ENCODE data around the gene TCF12.
"Not testable (repeated sequence)": the region's sequence is repeated elsewhere in the genome, so short reads cannot be mapped to it uniquely, and the experiment has no call there.

The TCF12 gene

DNA sequence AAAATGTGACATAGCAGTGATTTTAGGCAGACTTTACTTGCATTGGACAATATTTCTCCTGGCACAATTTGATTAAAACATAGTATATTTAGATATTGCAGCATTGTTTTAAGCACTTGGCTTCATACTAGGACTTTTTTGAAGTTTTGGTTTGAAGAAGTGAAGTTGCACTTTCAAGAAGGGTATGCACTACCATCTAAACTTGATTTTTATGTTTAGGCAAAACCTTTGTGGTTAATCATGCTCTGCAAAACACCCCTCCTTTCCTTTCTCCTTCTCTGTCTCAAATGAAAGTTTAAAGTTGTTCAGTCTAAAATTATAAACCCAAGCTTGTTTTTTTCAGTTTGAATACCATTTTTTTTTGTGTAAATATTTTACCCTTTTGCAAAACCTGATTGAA, 173.8 kb downstream of the TCF12 start:
- no peaks in the 10 kb centered on the region for H3K4me1 ChIP-seq (ENCODE audit: control insufficient read depth, insufficient read depth, low read length)
- H3K27me3 ChIP-seq (ENCODE audit: control insufficient read depth, insufficient read depth, low read length, poor library complexity, severe bottlenecking) = no peaks in the 10 kb centered on the region
- peaks cover 3% of the 10 kb centered on the region for H3K36me3 ChIP-seq (ENCODE audit: control insufficient read depth, insufficient read depth, low read length)
- H3K27ac ChIP-seq (ENCODE audit: insufficient read depth, low read depth, low read length, poor library complexity, severe bottlenecking) = no peak overlapping the region
- no peaks in the 10 kb centered on the region for H3K9me3 ChIP-seq (ENCODE audit: control insufficient read depth, low read length)
- no peak overlapping the region for H3K4me3 ChIP-seq (ENCODE audit: insufficient read depth, low read depth, low read length)

DNA sequence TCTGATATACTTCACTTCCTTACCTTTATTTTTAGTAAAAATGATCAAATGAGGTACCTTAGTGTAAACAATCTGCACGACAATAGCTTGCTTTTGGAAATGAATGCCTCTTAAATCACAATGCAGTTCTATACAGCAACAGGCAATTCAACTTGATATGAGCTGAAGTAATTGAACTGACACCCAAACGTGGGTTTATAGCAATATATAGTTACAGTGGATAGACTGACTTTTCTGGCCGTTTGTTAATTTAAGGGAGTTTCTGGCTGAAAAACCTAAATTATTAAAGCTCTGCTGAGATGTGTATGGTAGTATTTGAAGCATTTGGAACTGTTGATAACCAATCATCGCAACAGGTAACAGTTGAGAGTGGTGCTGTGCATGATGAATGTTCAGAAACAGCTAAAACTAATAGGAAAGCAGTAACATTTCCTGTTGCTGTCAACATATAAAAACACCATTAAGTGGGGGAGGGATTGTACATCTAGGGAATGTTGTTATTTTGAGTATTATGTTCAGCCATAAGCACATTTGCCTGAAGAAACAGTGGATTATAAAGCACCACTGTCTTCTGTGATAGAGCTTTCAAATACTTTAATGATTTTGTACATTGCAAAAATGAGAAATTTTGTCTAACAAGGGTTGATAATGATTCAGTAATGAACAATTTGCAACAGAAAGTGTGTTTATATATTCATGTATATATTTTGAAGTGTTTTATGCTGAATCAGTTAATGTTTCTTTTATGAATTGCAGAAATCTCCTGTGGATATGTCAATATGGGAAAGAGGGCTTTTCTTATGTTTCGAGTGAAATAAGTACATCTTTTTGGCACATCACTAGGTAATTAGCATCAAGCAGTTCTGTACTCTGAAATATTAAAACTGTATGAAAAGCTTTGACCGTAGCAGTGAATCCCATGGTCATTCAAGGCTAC, 176.1 kb downstream of the TCF12 start:
- Histone ChIP-seq H3K27ac (ENCODE audit: insufficient read depth, low read depth, low read length, poor library complexity, severe bottlenecking) (no peak overlapping the region), H3K27me3 (ENCODE audit: control insufficient read depth, insufficient read depth, low read length, poor library complexity, severe bottlenecking) (no peaks in the 10 kb centered on the region), H3K4me1 (ENCODE audit: control insufficient read depth, insufficient read depth, low read length) (peaks cover 4% of the 10 kb centered on the region), H3K36me3 (ENCODE audit: control insufficient read depth, insufficient read depth, low read length) (peaks cover 3% of the 10 kb centered on the region), H3K4me3 (ENCODE audit: insufficient read depth, low read depth, low read length) (no peak overlapping the region), H3K9me3 (ENCODE audit: control insufficient read depth, low read length) (no peaks in the 10 kb centered on the region)
- WGBS, 2 experiments = 89 to 91% methylated on average over 6 of the region's 6 CpGs

DNA sequence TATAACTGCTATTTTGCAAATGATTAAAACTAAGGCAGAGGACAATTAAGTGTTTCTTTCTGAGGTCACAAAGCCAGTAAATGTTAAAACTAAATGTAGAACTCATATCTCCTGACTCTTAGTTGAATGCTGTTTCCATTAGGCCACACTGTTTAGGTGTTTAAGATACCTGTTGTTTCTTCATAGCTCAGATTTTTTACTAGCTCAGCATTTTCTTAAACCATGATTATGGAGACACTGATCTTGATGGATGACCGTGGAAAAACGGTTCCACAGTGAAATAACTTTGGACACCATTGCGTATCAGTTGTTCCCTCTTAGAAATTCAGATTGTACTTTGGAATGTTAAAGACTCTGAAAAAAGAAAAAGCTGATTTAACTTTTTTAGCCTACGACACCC, 177.5 kb downstream of the TCF12 start:
- H3K36me3 ChIP-seq (ENCODE audit: control insufficient read depth, insufficient read depth, low read length) = peaks cover 3% of the 10 kb centered on the region

DNA sequence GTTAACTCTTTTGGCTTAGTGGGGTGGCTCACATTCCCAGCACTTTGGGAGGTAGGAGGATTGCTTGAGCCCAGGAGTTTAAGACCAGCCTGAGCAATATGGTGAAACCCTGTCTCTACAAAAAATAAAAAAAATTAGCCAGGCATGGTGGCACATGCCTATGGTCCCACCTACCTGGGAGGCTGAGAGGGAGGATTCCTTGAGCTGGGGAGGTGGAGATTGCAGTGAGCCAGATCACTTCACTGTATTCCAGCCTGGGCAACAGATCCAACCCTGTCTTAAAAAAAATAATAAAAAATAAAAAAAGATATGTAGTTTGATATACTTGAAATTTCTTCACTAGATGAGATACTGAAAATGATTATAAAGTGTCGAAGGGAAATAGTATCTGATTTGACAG, 178.8 kb downstream of the TCF12 start:
- no peak overlapping the region for H3K4me3 ChIP-seq (ENCODE audit: insufficient read depth, low read depth, low read length)

More for the DNA sequence above, 177.5 kb downstream of the TCF12 start:
- Histone ChIP-seq H3K27me3 (ENCODE audit: control insufficient read depth, insufficient read depth, low read length, poor library complexity, severe bottlenecking) (no peaks in the 10 kb centered on the region), H3K4me3 (ENCODE audit: insufficient read depth, low read depth, low read length) (no peak overlapping the region), H3K9me3 (ENCODE audit: control insufficient read depth, low read length) (no peaks in the 10 kb centered on the region), H3K27ac (ENCODE audit: insufficient read depth, low read depth, low read length, poor library complexity, severe bottlenecking) (no peak overlapping the region), H3K4me1 (ENCODE audit: control insufficient read depth, insufficient read depth, low read length) (peaks cover 4% of the 10 kb centered on the region)
- WGBS, 2 experiments = 95 to 97% methylated on average over 3 to 4 of the region's 4 CpGs

DNA sequence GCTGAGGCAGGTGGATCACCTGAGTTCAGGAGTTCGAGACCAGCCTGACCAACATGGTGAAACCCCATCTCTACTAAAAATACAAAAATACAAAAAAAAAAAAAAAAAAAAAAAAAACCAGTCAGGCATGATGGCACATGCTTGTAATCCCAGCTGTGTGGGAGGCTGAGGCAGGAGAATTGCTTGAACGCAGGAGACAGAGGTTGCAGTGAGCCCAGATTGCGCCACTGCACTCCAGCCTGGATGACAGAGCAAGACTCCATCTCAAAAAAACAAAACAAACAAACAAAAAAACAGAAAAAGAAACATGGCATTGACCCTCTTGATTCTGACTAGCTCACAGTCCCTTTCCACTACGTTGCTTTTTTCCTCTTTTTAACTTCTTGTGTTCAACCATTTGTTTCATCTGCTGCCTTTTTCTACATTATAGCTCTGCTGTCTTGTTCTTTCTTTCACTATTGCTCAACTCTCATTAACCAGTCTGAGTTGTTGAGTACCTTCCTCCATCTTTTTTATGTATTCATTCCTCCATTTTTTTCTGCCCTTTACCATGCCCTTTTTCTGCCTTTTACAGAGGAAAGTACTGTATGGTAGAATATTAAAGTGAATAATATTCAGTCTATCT, 179.6 kb downstream of the TCF12 start:
- WGBS, 2 experiments = 94% methylated on average over 4 of the region's 4 CpGs
- H3K4me1 ChIP-seq (ENCODE audit: control insufficient read depth, insufficient read depth, low read length); H3K27me3 ChIP-seq (ENCODE audit: control insufficient read depth, insufficient read depth, low read length, poor library complexity, severe bottlenecking); H3K27ac ChIP-seq (ENCODE audit: insufficient read depth, low read depth, low read length, poor library complexity, severe bottlenecking); H3K36me3 ChIP-seq (ENCODE audit: control insufficient read depth, insufficient read depth, low read length); H3K9me3 ChIP-seq (ENCODE audit: control insufficient read depth, low read length); H3K4me3 ChIP-seq (ENCODE audit: insufficient read depth, low read depth, low read length): not testable (repeated sequence)

More for the DNA sequence above, 178.8 kb downstream of the TCF12 start:
- peaks cover 3% of the 10 kb centered on the region for H3K36me3 ChIP-seq (ENCODE audit: control insufficient read depth, insufficient read depth, low read length)
- peaks cover 4% of the 10 kb centered on the region for H3K4me1 ChIP-seq (ENCODE audit: control insufficient read depth, insufficient read depth, low read length)
- 100% methylated on average over 1 of the region's 1 CpG; no CpG with 5 or more reads in 1 of the 2 experiments for WGBS, 2 experiments
- no peaks in the 10 kb centered on the region for H3K27me3 ChIP-seq (ENCODE audit: control insufficient read depth, insufficient read depth, low read length, poor library complexity, severe bottlenecking)
- H3K9me3 ChIP-seq (ENCODE audit: control insufficient read depth, low read length) = no peaks in the 10 kb centered on the region
- H3K27ac ChIP-seq (ENCODE audit: insufficient read depth, low read depth, low read length, poor library complexity, severe bottlenecking) = no peak overlapping the region

DNA sequence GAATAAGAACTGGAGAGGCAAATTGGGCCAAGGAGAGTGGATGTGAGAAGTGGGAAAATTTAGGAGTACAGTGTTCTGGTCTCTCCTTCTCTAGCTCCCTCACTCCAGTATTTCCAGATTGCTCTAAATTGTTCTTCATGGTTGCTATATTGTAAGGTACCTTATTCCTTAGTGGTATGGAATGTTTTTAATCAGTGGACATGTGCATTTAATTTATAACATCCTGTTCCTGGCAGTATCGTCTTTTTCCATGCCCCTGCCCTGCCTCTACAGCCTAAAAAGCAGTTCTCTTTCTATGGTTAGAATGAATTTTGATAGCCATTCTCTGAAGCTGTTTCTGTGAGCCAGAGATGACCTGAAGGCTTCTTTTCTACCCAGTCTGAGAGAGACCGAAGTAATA, 180.5 kb downstream of the TCF12 start:
- Histone ChIP-seq H3K36me3 (ENCODE audit: control insufficient read depth, insufficient read depth, low read length) (no peaks in the 10 kb centered on the region), H3K9me3 (ENCODE audit: control insufficient read depth, low read length) (no peaks in the 10 kb centered on the region), H3K4me1 (ENCODE audit: control insufficient read depth, insufficient read depth, low read length) (peaks cover 4% of the 10 kb centered on the region), H3K4me3 (ENCODE audit: insufficient read depth, low read depth, low read length) (no peak overlapping the region), H3K27me3 (ENCODE audit: control insufficient read depth, insufficient read depth, low read length, poor library complexity, severe bottlenecking) (no peaks in the 10 kb centered on the region), H3K27ac (ENCODE audit: insufficient read depth, low read depth, low read length, poor library complexity, severe bottlenecking) (no peak overlapping the region)
- 90 to 95% methylated on average over 1 to 2 of the region's 2 CpGs for WGBS, 2 experiments

DNA sequence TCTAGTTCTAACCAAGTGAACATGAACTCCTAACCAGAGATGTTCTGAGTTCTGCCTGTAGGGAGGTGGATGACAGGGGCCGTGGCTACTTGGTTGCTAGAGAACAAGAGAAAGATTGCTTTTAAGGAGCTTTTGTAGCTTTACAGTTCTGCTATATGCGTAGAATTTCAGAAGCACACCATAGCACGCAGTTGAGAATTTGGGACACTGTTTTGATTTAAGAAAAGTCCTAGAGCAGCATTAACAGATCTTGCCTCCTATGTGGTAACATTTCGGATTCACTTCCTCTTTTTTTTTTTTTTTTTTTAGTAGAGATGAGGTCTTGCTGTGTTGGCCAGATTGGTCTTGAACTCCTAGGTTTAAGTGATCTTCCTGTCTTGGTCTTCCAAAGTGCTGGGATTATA, 181.7 kb downstream of the TCF12 start:
- H3K4me3 ChIP-seq (ENCODE audit: insufficient read depth, low read depth, low read length) = no peak overlapping the region
- WGBS, 2 experiments = 92 to 93% methylated on average over 4 of the region's 4 CpGs

DNA sequence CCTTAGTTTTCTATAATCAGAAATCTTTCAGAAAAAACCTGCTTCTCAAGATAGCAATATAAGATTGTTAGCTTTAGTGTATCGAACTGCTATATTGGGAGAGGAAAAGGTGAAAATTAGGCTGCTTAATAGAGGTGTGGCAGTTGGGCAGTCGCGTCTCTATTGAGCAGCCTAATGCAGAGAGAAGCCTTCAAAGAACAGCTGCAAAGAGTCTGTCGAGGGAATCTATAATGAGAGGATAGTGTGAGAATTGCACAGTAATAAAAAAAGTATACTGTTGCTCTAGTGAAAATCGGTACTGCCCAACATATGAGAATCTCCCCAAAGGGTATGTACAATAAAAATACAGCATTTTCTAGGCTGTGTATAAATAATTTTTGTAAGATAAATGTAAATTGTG, 184.4 kb downstream of the TCF12 start:
- no peaks in the 10 kb centered on the region for H3K36me3 ChIP-seq (ENCODE audit: control insufficient read depth, insufficient read depth, low read length)

More for the DNA sequence above, 181.7 kb downstream of the TCF12 start:
- H3K36me3 ChIP-seq (ENCODE audit: control insufficient read depth, insufficient read depth, low read length) = no peaks in the 10 kb centered on the region
- H3K27me3 ChIP-seq (ENCODE audit: control insufficient read depth, insufficient read depth, low read length, poor library complexity, severe bottlenecking) = no peaks in the 10 kb centered on the region
- H3K27ac ChIP-seq (ENCODE audit: insufficient read depth, low read depth, low read length, poor library complexity, severe bottlenecking) = no peak overlapping the region
- H3K9me3 ChIP-seq (ENCODE audit: control insufficient read depth, low read length) = no peaks in the 10 kb centered on the region
- H3K4me1 ChIP-seq (ENCODE audit: control insufficient read depth, insufficient read depth, low read length) = peaks cover 4% of the 10 kb centered on the region

DNA sequence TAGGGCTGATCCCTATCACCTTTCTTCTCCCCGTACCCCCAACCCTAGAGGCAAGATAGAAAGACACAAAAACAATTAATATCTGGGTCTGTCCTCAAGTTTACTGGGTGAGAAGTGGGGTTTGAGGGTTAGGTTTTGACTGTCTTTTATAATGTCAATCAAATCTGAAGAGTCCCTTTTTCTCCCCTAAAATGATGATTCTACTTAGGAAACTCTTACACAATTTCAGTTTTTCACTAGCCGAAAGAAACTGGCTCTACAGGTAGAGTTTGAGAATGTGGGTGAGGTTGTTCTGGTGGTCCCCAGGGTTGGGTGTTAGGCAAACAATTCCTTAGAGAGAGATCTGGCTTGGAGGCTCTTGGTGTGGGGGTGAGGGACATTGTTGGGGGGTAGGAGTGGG, 189.9 kb downstream of the TCF12 start:
- Histone ChIP-seq H3K27ac (ENCODE audit: insufficient read depth, low read depth, low read length, poor library complexity, severe bottlenecking) (no peak overlapping the region), H3K4me3 (ENCODE audit: insufficient read depth, low read depth, low read length) (no peak overlapping the region), H3K4me1 (ENCODE audit: control insufficient read depth, insufficient read depth, low read length) (no peaks in the 10 kb centered on the region), H3K36me3 (ENCODE audit: control insufficient read depth, insufficient read depth, low read length) (no peaks in the 10 kb centered on the region), H3K27me3 (ENCODE audit: control insufficient read depth, insufficient read depth, low read length, poor library complexity, severe bottlenecking) (no peaks in the 10 kb centered on the region), H3K9me3 (ENCODE audit: control insufficient read depth, low read length) (no peaks in the 10 kb centered on the region)
- WGBS, 2 experiments = 93 to 100% methylated on average over 1 to 2 of the region's 2 CpGs

More for the DNA sequence above, 184.4 kb downstream of the TCF12 start:
- WGBS, 2 experiments = 94 to 96% methylated on average over 5 of the region's 5 CpGs
- Histone ChIP-seq H3K27ac (ENCODE audit: insufficient read depth, low read depth, low read length, poor library complexity, severe bottlenecking) (no peak overlapping the region), H3K9me3 (ENCODE audit: control insufficient read depth, low read length) (no peaks in the 10 kb centered on the region), H3K27me3 (ENCODE audit: control insufficient read depth, insufficient read depth, low read length, poor library complexity, severe bottlenecking) (no peaks in the 10 kb centered on the region), H3K4me3 (ENCODE audit: insufficient read depth, low read depth, low read length) (no peak overlapping the region), H3K4me1 (ENCODE audit: control insufficient read depth, insufficient read depth, low read length) (peaks cover 4% of the 10 kb centered on the region)

DNA sequence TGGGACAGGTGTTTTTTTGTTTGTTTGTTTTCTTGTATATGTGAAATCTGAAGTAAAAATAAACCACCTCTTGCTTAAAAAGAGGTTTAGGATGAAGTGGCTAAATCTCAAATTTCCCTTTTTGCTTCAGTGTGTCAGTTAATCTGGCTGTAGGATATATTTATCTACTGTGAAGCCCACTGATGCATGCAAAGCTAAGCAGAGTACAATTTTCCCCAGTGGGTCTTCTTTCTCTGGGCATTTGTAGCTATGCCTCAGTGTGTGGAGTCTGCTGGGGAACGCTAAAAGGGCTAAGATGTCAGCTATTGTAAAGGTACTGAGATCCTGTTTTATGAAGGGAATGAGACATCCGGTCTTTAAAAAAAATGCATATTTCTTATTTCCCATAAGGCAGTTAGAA, 190.6 kb downstream of the TCF12 start:
- H3K4me3 ChIP-seq (ENCODE audit: insufficient read depth, low read depth, low read length) = no peak overlapping the region

More for the DNA sequence above, 190.6 kb downstream of the TCF12 start:
- H3K36me3 ChIP-seq (ENCODE audit: control insufficient read depth, insufficient read depth, low read length) = no peaks in the 10 kb centered on the region
- 94 to 95% methylated on average over 1 to 2 of the region's 2 CpGs for WGBS, 2 experiments
- H3K9me3 ChIP-seq (ENCODE audit: control insufficient read depth, low read length) = no peaks in the 10 kb centered on the region
- no peak overlapping the region for H3K27ac ChIP-seq (ENCODE audit: insufficient read depth, low read depth, low read length, poor library complexity, severe bottlenecking)
- H3K27me3 ChIP-seq (ENCODE audit: control insufficient read depth, insufficient read depth, low read length, poor library complexity, severe bottlenecking) = no peaks in the 10 kb centered on the region
- H3K4me1 ChIP-seq (ENCODE audit: control insufficient read depth, insufficient read depth, low read length) = no peaks in the 10 kb centered on the region
